Measurements from ENCODE around the gene NBPF11. TPM values are rescaled to one million over a fixed set of nuclear protein-coding genes. Genes with fewer than 3 reads are reported as not detected.

NBPF11 gene
- total RNA-seq, 1 experiment from 2014 or later = 10.5 TPM

- Mint-ChIP-seq H3K27ac (no peak overlapping the region), H3K9me3 (no peaks in the 10 kb centered on the region), H3K36me3 (no peaks in the 10 kb centered on the region), H3K4me1 (peaks cover 18% of the 10 kb centered on the region), H3K4me3 (no peak overlapping the region), H3K27me3 (ENCODE audit: low read depth) (no peaks in the 10 kb centered on the region; the same call in 1 of the 2 replicates)
- DNase-seq (ENCODE audit: low spot score) = no peak
- POLR2A ChIA-PET = no interaction called here
- CTCF ChIA-PET = no interaction called here
- TF ChIP-seq ZBTB21 (CRISPR knock-in tag; IDR thresholded peaks at IDR 0.05; ENCODE audit: borderline replicate concordance) = no peak
- TF ChIP-seq ZNF416 (CRISPR knock-in tag; IDR thresholded peaks at IDR 0.05) = no peak
- no peak for TF ChIP-seq JAZF1 (CRISPR knock-in tag; IDR thresholded peaks at IDR 0.05)
- no peak for TF ChIP-seq ZNF317 (CRISPR knock-in tag; IDR thresholded peaks at IDR 0.05; ENCODE audit: borderline replicate concordance, low read depth)
- no peak for TF ChIP-seq CREM (CRISPR knock-in tag; IDR thresholded peaks at IDR 0.05)
- TF ChIP-seq MAX (CRISPR knock-in tag; IDR thresholded peaks at IDR 0.05) = no peak
- TF ChIP-seq GRHL2 (CRISPR knock-in tag; IDR thresholded peaks at IDR 0.05; ENCODE audit: insufficient replicate concordance, severe bottlenecking) = no peak
- no peak for TF ChIP-seq SMAD3 (CRISPR knock-in tag; IDR thresholded peaks at IDR 0.05; ENCODE audit: borderline replicate concordance)
- TF ChIP-seq NFATC4 (CRISPR knock-in tag; IDR thresholded peaks at IDR 0.05) = no peak
- no peak for TF ChIP-seq TEAD1 (CRISPR knock-in tag; IDR thresholded peaks at IDR 0.05)
- ATAC-seq = no peak
Measured at GRCh38 chr1:148166558-148167492, 14.7 kb upstream of the NBPF11 start.

GRCh38 chr1:148162363-148162762 is 10.3 kb upstream of the NBPF11 start:
- no peak for ATAC-seq
- peaks cover 37% of the 10 kb centered on the region for H3K4me1 Mint-ChIP-seq

More at GRCh38 chr1:148162363-148162762, 10.3 kb upstream of the NBPF11 start:
- H3K9me3 Mint-ChIP-seq = no peaks in the 10 kb centered on the region
- H3K36me3 Mint-ChIP-seq = no peaks in the 10 kb centered on the region
- no peak overlapping the region for H3K4me3 Mint-ChIP-seq
- DNase-seq (ENCODE audit: low spot score) = no peak
- ChIA-PET POLR2A (no interaction called here), CTCF (no interaction called here)
- TF ChIP-seq MXD4 (CRISPR knock-in tag; IDR thresholded peaks at IDR 0.05; ENCODE audit: borderline replicate concordance) (no peak), ATF3 (CRISPR knock-in tag; conservative IDR thresholded peaks at IDR 0.05) (no peak), ZSCAN18 (CRISPR knock-in tag; IDR thresholded peaks at IDR 0.05) (no peak), SMAD4 (CRISPR knock-in tag; IDR thresholded peaks at IDR 0.05) (no peak), IRF1 (CRISPR knock-in tag; IDR thresholded peaks at IDR 0.05) (no peak), FOXK1 (CRISPR knock-in tag; IDR thresholded peaks at IDR 0.05) (no peak), KAT7 (CRISPR knock-in tag; IDR thresholded peaks at IDR 0.05; ENCODE audit: borderline replicate concordance) (no peak), NR3C1 (CRISPR knock-in tag; conservative IDR thresholded peaks at IDR 0.05; ENCODE audit: low read depth) (no peak), ATF1 (CRISPR knock-in tag; IDR thresholded peaks at IDR 0.05) (no peak), NR1H2 (CRISPR knock-in tag; IDR thresholded peaks at IDR 0.05) (no peak), HMGXB4 (CRISPR knock-in tag; IDR thresholded peaks at IDR 0.05) (no peak), RORB (CRISPR knock-in tag; IDR thresholded peaks at IDR 0.05) (no peak), JAZF1 (CRISPR knock-in tag; IDR thresholded peaks at IDR 0.05) (no peak), ZNF423 (CRISPR knock-in tag; IDR thresholded peaks at IDR 0.05) (no peak), ZNF532 (CRISPR knock-in tag; IDR thresholded peaks at IDR 0.05; ENCODE audit: borderline replicate concordance) (no peak)
- H3K27ac Mint-ChIP-seq = no peak overlapping the region
- no peaks in the 10 kb centered on the region; the same call in 1 of the 2 replicates for H3K27me3 Mint-ChIP-seq (ENCODE audit: low read depth)
